ENCODE measurements around the gene TCFL5.
A peak's percentile ranks its signal among the peaks of the same experiment; 100 is the strongest.
"Not testable (repeated sequence)": the region's sequence is repeated elsewhere in the genome, so short reads cannot be mapped to it uniquely, and the experiment has no call there.

TCFL5 gene

GRCh38 chr20:62879275-62880146 lies 17.9 kb upstream of the TCFL5 start:
- H3K36me3 Mint-ChIP-seq (ENCODE audit: low read depth) = peaks cover 31% of the 10 kb centered on the region
- H3K4me1 Mint-ChIP-seq (ENCODE audit: low read depth) = peaks cover 5% of the 10 kb centered on the region

GRCh38 chr20:62878244-62879038 lies 16.8 kb upstream of the TCFL5 start:
- Mint-ChIP-seq H3K4me3 (no peak overlapping the region), H3K27ac (no peak overlapping the region), H3K4me1 (ENCODE audit: low read depth) (peaks cover 14% of the 10 kb centered on the region), H3K27me3 (no peaks in the 10 kb centered on the region), H3K9me3 (no peaks in the 10 kb centered on the region), H3K36me3 (ENCODE audit: low read depth) (peaks cover 30% of the 10 kb centered on the region)
- DNase-seq = no peak

More at GRCh38 chr20:62879275-62880146, 17.9 kb upstream of the TCFL5 start:
- Mint-ChIP-seq H3K27ac (no peak overlapping the region), H3K9me3 (no peaks in the 10 kb centered on the region), H3K27me3 (no peaks in the 10 kb centered on the region), H3K4me3 (no peak overlapping the region)
- no peak for DNase-seq

GRCh38 chr20:62876902-62877816 lies 15.5 kb upstream of the TCFL5 start:
- no peak for DNase-seq
- Mint-ChIP-seq H3K4me1 (ENCODE audit: low read depth) (peaks cover 16% of the 10 kb centered on the region), H3K36me3 (ENCODE audit: low read depth) (peaks cover 28% of the 10 kb centered on the region), H3K4me3 (no peak overlapping the region), H3K27me3 (no peaks in the 10 kb centered on the region), H3K27ac (no peak overlapping the region), H3K9me3 (no peaks in the 10 kb centered on the region)

- Mint-ChIP-seq H3K36me3 (ENCODE audit: low read depth) (peaks cover 21% of the 10 kb centered on the region), H3K4me3 (no peak overlapping the region), H3K27ac (peak overlapping the region; percentile 44), H3K9me3 (no peaks in the 10 kb centered on the region), H3K27me3 (no peaks in the 10 kb centered on the region), H3K4me1 (ENCODE audit: low read depth) (peaks cover 16% of the 10 kb centered on the region)
- no peak for DNase-seq
Measured at GRCh38 chr20:62876501-62876901, 14.9 kb upstream of the TCFL5 start.

- no peak for DNase-seq
- peaks cover 16% of the 10 kb centered on the region for H3K4me1 Mint-ChIP-seq (ENCODE audit: low read depth)
- H3K36me3 Mint-ChIP-seq (ENCODE audit: low read depth) = peaks cover 17% of the 10 kb centered on the region
- no peaks in the 10 kb centered on the region for H3K27me3 Mint-ChIP-seq
- peak overlapping the region; percentile 63 for H3K27ac Mint-ChIP-seq
- H3K4me3 Mint-ChIP-seq = no peak overlapping the region
- no peaks in the 10 kb centered on the region for H3K9me3 Mint-ChIP-seq
Measured at GRCh38 chr20:62875419-62876361, 14.1 kb upstream of the TCFL5 start.

GRCh38 chr20:62874964-62875344 lies 13.3 kb upstream of the TCFL5 start:
- H3K27ac Mint-ChIP-seq = peak overlapping the region; percentile 50
- no peaks in the 10 kb centered on the region for H3K27me3 Mint-ChIP-seq
- peaks cover 11% of the 10 kb centered on the region for H3K36me3 Mint-ChIP-seq (ENCODE audit: low read depth)
- no peak for DNase-seq
- H3K4me3 Mint-ChIP-seq = no peak overlapping the region
- H3K4me1 Mint-ChIP-seq (ENCODE audit: low read depth) = peaks cover 16% of the 10 kb centered on the region
- H3K9me3 Mint-ChIP-seq = no peaks in the 10 kb centered on the region

GRCh38 chr20:62873681-62874031 lies 12.0 kb upstream of the TCFL5 start:
- not testable (repeated sequence) for H3K27ac Mint-ChIP-seq; DNase-seq; H3K4me3 Mint-ChIP-seq; H3K9me3 Mint-ChIP-seq; H3K27me3 Mint-ChIP-seq; H3K36me3 Mint-ChIP-seq (ENCODE audit: low read depth)
- H3K4me1 Mint-ChIP-seq (ENCODE audit: low read depth) = peaks cover 16% of the 10 kb centered on the region

GRCh38 chr20:62873280-62873679 lies 11.7 kb upstream of the TCFL5 start:
- H3K4me1 Mint-ChIP-seq (ENCODE audit: low read depth) = peaks cover 16% of the 10 kb centered on the region
- no peak overlapping the region for H3K4me3 Mint-ChIP-seq
- H3K9me3 Mint-ChIP-seq = no peaks in the 10 kb centered on the region
- no peaks in the 10 kb centered on the region for H3K27me3 Mint-ChIP-seq
- H3K27ac Mint-ChIP-seq = no peak overlapping the region
- peaks cover 2% of the 10 kb centered on the region for H3K36me3 Mint-ChIP-seq (ENCODE audit: low read depth)
- DNase-seq = no peak

- Mint-ChIP-seq H3K36me3 (ENCODE audit: low read depth) (no peaks in the 10 kb centered on the region), H3K27ac (no peak overlapping the region), H3K4me1 (ENCODE audit: low read depth) (peaks cover 16% of the 10 kb centered on the region), H3K27me3 (no peaks in the 10 kb centered on the region), H3K4me3 (no peak overlapping the region), H3K9me3 (no peaks in the 10 kb centered on the region)
- no peak for DNase-seq
Measured at GRCh38 chr20:62872862-62873261, 11.2 kb upstream of the TCFL5 start.

- Mint-ChIP-seq H3K4me3 (no peak overlapping the region), H3K4me1 (ENCODE audit: low read depth) (peaks cover 16% of the 10 kb centered on the region), H3K27me3 (no peaks in the 10 kb centered on the region), H3K36me3 (ENCODE audit: low read depth) (no peaks in the 10 kb centered on the region), H3K9me3 (no peaks in the 10 kb centered on the region), H3K27ac (no peak overlapping the region)
- DNase-seq = no peak
Measured at GRCh38 chr20:62872184-62872847, 10.7 kb upstream of the TCFL5 start.

GRCh38 chr20:62864207-62864606 lies 2.6 kb upstream of the TCFL5 start:
- no peak overlapping the region for H3K27ac Mint-ChIP-seq
- H3K4me3 Mint-ChIP-seq = no peak overlapping the region
- H3K27me3 Mint-ChIP-seq = peaks cover 3% of the 10 kb centered on the region
- peaks cover 17% of the 10 kb centered on the region for H3K4me1 Mint-ChIP-seq (ENCODE audit: low read depth)
- DNase-seq = no peak
- peaks cover 5% of the 10 kb centered on the region for H3K9me3 Mint-ChIP-seq
- no peaks in the 10 kb centered on the region for H3K36me3 Mint-ChIP-seq (ENCODE audit: low read depth)

- Mint-ChIP-seq H3K9me3 (peaks cover 5% of the 10 kb centered on the region), H3K27me3 (peaks cover 3% of the 10 kb centered on the region), H3K27ac (no peak overlapping the region), H3K36me3 (ENCODE audit: low read depth) (peaks cover 10% of the 10 kb centered on the region), H3K4me3 (peak overlapping the region; percentile 35), H3K4me1 (ENCODE audit: low read depth) (peaks cover 26% of the 10 kb centered on the region)
- DNase-seq = no peak
Measured at GRCh38 chr20:62860924-62861691, 514 bp downstream of the TCFL5 start.
